Right hindlimb (tissue), 1 donor: ENCODE measurements around the gene ILDR2.

Experiments
- DNase-seq: peaks from one replicate; pipeline ENCODE4 v3.0.0-alpha.2; 2018

The ILDR2 gene

GRCh38 chr1:166971252-166971651 lies 4.1 kb downstream of the ILDR2 start:
- no peak for DNase-seq

- no peak for DNase-seq
Observed at GRCh38 chr1:166969074-166969677, 6.2 kb downstream of the ILDR2 start.

- no peak for DNase-seq
Observed at GRCh38 chr1:166960858-166961474, 14.4 kb downstream of the ILDR2 start.

DNA sequence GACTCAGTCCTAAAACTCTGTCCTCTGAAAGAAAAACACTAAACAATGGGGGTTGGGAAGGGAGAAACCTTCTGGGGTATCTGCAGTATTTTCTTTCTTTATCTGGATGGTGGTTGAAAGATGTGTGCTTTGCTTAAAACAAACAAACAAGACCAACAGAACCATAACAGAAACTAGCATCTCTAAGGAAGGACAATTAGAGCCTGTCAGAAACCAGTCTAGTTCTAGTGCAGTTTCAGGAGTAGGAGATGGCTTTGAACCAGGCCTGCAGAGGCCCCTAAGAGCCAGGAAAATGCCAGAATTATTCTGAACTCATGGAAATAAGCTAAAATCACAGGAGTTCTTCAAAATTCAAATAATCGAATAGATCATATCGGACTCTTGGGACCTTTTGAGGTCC lies 18.5 kb downstream of the ILDR2 start:
- DNase-seq: no peak

DNA sequence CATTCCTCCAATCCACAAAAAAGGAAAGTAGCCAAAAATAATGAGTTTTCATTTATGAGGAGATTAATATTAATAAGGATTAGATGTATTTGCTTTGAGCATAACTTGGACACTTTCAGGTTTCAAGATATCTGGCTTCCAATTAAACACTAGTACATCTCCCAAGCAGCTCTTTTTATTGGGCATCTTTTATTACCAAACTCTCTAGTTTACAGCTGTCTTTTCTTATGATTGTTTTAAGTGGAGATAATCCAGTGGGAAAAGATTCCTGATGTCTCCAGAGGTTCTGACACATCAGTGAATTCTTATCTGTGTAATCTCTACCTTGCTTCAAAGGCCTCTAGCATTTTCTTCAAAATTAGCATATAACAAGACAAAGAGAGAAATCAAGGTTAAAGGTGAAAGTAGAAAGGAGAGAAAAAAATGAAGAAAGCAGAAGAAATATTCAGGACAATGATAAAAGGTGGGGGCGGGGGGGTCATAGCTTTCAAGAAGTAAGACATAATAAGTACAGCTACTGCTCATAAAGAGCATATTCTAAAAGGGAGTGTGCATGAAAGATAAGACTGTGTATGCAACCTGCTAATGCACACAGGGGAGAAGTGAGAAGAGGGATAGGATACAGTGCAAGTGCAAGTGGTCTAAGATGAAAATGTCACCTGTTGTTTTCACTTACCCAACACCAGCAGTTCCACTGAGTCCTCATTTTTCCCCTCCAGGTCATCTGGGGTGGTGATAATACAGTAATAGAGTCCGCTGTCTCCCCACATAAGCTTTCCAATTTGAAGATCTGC lies 19.1 kb downstream of the ILDR2 start:
- no peak for DNase-seq

DNA sequence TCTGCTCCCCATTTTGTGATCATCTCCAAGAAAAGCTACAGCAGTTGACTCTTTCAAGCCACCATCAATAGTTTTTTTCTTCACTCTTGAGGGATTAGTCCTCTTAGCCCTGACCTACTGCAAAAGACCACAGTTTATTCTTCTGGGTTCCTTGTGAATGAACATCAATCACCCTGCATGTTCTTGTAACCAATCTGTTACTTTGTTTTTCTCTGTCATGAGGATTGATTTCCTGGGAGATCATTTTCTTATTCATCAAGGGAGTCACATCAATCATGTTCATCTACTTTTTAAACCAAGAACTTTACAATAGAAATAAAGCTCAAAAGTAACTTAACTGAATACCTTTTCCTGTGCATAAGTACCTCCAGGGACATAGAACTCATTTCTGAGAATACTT lies 21.8 kb downstream of the ILDR2 start:
- no peak for DNase-seq

- no peak for DNase-seq
Observed at GRCh38 chr1:166952002-166952746, 23.2 kb downstream of the ILDR2 start.

DNA sequence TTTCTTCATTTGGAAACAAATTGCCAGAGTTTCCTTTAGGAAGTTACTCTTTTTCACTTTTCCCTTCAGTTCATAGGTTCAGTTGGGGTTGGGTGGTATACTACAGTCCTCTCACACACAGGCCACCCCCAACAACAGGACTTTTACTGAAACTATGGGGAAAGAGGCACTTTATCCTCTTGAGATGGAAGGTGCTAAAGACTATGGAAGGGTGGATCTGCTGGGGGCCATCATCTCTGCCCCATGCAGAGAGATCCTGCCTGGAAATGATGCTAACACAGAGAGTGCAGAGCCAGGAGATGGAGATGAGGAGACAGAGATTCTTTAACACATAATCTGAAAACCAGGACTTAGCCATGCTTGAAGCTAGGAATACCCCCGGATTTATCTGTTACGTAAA lies 24.3 kb downstream of the ILDR2 start:
- no peak for DNase-seq

DNA sequence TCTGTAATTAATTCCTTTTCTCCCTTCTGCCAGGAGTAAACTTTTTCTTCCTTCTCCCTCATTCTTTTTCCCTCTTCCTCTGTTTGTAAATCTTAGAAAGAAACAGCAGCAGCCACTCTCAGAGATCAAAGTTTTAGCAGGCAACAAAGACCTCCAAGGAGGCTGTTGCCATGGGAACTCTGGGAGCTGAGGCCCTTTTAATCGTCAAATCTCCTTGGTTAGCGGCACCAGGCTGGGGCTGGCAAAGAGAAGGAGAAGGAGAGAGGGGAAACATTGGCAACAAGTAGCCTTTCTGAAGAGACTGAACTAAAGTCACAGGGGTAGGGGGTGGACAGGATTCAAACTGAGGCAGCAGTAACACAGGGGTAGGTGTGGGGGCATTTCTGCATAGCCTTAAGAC lies 25.2 kb downstream of the ILDR2 start:
- no peak for DNase-seq

- no peak for DNase-seq
Observed at GRCh38 chr1:166948856-166949350, 26.4 kb downstream of the ILDR2 start.

GRCh38 chr1:166947398-166948043 lies 27.8 kb downstream of the ILDR2 start:
- peak; percentile 87 for DNase-seq

DNA sequence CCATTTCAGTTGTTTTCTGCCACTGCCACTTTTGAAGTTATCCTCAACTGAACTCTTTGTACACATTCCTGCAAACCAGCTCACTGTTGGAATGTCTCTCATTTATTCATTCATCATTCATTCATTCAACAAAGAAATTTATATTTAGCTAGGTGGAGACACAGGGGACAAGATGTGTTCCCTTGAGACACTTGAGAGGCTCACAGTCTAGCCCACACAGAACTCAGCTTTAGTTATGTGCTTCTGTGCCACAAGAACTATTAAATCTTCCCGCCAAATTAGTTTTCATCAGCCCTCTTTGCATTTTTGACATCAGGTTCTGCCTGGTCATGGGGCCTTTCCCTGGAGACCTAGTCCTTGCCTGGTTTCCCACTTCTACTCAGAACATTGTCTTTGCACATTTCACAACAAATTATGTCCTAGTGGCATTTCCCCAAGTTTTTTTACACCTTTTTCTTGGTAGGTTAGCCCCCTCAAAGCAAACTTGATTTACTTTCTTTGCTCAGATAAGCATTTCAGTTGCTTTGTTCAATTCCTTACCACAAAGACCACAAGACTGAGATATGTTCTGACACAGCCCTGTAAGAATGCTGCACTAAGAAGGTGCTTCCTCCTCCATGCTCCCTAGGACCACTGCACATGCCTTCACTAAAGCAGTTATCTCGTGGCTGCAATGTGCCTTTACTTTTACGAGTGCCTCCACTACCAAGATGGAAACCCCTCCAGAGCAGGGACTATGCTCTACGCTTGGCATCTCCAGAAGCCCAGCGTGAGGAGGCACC lies 31.0 kb downstream of the ILDR2 start:
- no peak for DNase-seq

DNA sequence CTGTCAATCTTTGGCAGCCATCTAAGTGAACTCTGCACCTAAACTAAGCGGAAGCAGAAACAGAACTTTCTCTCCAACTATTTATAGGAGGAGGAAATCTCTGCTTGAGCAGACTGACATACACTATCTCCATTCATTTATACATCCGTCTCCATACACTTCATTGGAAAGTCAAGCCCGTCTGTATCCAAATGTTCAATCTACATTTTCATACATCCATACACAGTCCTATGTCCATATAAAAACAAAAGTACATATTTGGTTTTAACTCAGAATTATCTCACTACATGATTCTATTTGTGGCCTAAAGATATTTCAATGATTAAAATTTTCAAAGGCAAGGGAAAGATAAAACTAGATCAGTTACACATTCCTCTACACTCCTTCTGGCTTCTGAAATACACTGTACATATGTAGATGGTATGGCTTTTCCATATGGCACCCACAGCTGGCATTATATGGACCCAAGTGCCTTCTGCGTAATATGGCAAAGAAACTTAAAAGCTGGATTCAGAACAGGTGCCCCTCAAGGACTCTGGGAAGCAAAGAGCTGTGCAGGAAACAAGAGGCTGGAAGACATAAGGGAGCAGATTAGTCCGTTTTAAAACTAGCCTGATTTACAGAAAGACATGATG lies 35.5 kb downstream of the ILDR2 start:
- no peak for DNase-seq

DNA sequence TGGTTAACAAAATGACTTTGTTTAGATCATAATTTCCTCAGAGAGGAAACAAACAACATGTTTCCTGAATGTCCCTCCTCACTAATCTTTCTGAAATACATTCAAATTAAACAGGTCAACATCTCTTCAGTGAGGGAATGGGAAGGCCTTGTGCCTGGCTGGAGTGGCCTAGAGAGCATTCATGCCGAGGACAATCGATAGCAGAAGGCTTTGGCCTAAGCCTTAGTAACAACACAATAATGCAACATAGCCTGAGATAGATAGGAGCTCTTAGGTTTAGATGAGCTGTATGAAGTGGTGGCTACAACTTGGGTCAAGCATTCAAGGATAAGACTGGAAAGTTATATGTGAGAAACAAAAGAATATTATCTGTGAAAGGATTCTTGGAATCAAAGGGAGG lies 37.4 kb downstream of the ILDR2 start:
- DNase-seq: no peak

DNA sequence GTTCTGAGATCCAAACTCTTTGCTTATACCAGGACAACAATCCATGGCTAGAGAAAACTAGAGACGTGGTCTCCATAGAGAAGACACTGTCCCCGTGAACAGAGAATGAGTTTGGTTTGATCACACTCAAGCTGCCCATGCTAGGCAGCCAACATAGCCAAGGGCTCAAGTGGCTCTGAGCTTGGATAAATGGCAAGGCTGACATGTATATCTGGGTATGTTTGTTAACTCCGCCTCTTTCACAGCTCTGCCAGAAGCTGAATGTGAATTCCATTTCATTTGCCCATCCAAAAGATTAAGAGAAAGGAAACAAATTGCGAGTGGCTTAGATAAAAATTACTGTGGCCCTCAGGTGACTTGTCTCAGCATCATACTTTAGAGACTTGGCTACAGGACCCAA lies 38.0 kb downstream of the ILDR2 start:
- no peak for DNase-seq

DNA sequence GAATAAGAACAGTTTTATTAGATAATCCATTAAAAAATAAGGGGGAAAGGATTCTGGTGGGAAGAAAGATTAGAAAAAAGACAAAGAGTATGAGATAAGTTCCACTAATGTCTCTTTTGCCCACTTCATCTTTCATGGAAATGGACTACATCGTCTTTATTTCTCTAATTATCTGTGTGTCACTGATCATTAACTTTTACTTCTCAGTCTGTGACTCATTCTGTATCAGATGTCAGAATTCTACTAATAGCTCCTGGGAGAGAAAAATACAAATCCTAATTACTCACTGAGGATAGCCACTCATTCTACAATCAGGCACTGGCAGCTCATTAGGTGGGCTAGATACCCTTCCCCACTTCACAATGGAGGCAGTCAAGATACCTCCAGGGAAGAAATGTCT lies 41.7 kb downstream of the ILDR2 start:
- no peak for DNase-seq

DNA sequence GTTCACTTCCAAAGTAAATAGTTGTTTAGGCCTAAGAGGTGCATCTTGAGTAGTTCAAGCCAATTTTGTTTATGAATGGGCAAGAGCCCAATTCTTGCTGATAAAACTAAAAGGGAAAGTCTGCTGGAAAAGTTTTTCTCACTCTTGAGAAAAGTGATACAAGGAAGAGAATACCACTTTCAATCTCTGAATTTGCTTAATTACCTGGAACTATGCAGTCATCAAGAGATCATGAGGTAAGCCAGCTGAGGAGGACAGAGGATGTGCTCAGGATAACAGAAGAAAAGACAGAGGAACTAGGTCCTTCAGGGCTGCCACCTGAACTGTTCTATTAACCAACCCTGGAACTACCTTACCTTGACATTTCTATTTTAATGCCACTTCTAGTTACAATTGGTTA lies 42.2 kb downstream of the ILDR2 start:
- no peak for DNase-seq

GRCh38 chr1:166929911-166930310 lies 45.4 kb downstream of the ILDR2 start:
- DNase-seq: no peak

- no peak for DNase-seq
Observed at GRCh38 chr1:166927701-166928100, 47.6 kb downstream of the ILDR2 start.

GRCh38 chr1:166925810-166926478 lies 49.4 kb downstream of the ILDR2 start:
- DNase-seq: no peak
